GM19372 (cell line): ENCODE results near the gene SLC16A14.
"Not testable (repeated sequence)": the region's sequence is repeated elsewhere in the genome, so short reads cannot be mapped to it uniquely, and the experiment has no call there.

ENCODE experiments used
- ATAC-seq: cut with Tn5 transposase; IDR thresholded peaks from one replicate; pipeline ENCODE4 v1.9.1; 2021; ENCODE audit warnings: mild to moderate bottlenecking, low read depth, moderate library complexity; ENCODE audit not compliant: unreplicated experiment

The SLC16A14 gene

GRCh38 chr2:230068651-230069055 is at the start of gene SLC16A14:
SLC16A14 (minus strand) TSS chr2:230068924; CDS start chr2:230059352, 9,572 bp downstream.
- no peak for ATAC-seq

GRCh38 chr2:230106771-230107170 is 38.0 kb upstream of the SLC16A14 start:
- ATAC-seq, result no peak

- ATAC-seq, result not testable (repeated sequence)
These were observed 33.2 kb upstream of the SLC16A14 start for GRCh38 chr2:230101967-230102366.

- ATAC-seq, result no peak
These were observed 29.1 kb upstream of the SLC16A14 start for GRCh38 chr2:230097841-230098240.

GRCh38 chr2:230097424-230097823 is 28.7 kb upstream of the SLC16A14 start:
- no peak for ATAC-seq

GRCh38 chr2:230090967-230091366 is 22.2 kb upstream of the SLC16A14 start:
- ATAC-seq, result no peak

GRCh38 chr2:230085201-230085600 is 16.5 kb upstream of the SLC16A14 start:
- ATAC-seq, result no peak

- no peak for ATAC-seq
These were observed 9.3 kb upstream of the SLC16A14 start for GRCh38 chr2:230077851-230078547.

- no peak for ATAC-seq
These were observed 8.1 kb upstream of the SLC16A14 start for GRCh38 chr2:230076819-230077218.

GRCh38 chr2:230075988-230076631 is 7.4 kb upstream of the SLC16A14 start:
- no peak for ATAC-seq

GRCh38 chr2:230071421-230071820 is 2.7 kb upstream of the SLC16A14 start:
- no peak for ATAC-seq

GRCh38 chr2:230069402-230069801 is 678 bp upstream of the SLC16A14 start:
- ATAC-seq, result no peak

GRCh38 chr2:230068016-230068650 is 591 bp downstream of the SLC16A14 start:
- ATAC-seq, result no peak

GRCh38 chr2:230060672-230061293 is 7.9 kb downstream of the SLC16A14 start:
- no peak for ATAC-seq

- no peak for ATAC-seq
These were observed 14.8 kb downstream of the SLC16A14 start for GRCh38 chr2:230053753-230054478.

GRCh38 chr2:230052299-230052698 is 16.4 kb downstream of the SLC16A14 start:
- ATAC-seq, result no peak

GRCh38 chr2:230050136-230050535 is 18.6 kb downstream of the SLC16A14 start:
- no peak for ATAC-seq

GRCh38 chr2:230048010-230048671 is 20.6 kb downstream of the SLC16A14 start:
- ATAC-seq, result no peak

GRCh38 chr2:230046491-230046890 is 22.2 kb downstream of the SLC16A14 start:
- no peak for ATAC-seq

- ATAC-seq, result no peak
These were observed 25.3 kb downstream of the SLC16A14 start for GRCh38 chr2:230043461-230043860.
